HTR-8/SVneo (cell line): ENCODE data around the gene DDC.
A peak's percentile ranks its signal among the peaks of the same experiment; 100 is the strongest.

Experiments used
- DNase-seq: peaks from one replicate; pipeline ENCODE4 v3.0.0; 2011; ENCODE audit warnings: low spot score, mixed read lengths; ENCODE audit not compliant: insufficient read length
- FAIRE-seq: peaks from 2 replicates; lab custom pipeline; 2011; peaks lifted over from hg19 to GRCh38; lab: Jason Lieb, UNC

DDC gene

DNA sequence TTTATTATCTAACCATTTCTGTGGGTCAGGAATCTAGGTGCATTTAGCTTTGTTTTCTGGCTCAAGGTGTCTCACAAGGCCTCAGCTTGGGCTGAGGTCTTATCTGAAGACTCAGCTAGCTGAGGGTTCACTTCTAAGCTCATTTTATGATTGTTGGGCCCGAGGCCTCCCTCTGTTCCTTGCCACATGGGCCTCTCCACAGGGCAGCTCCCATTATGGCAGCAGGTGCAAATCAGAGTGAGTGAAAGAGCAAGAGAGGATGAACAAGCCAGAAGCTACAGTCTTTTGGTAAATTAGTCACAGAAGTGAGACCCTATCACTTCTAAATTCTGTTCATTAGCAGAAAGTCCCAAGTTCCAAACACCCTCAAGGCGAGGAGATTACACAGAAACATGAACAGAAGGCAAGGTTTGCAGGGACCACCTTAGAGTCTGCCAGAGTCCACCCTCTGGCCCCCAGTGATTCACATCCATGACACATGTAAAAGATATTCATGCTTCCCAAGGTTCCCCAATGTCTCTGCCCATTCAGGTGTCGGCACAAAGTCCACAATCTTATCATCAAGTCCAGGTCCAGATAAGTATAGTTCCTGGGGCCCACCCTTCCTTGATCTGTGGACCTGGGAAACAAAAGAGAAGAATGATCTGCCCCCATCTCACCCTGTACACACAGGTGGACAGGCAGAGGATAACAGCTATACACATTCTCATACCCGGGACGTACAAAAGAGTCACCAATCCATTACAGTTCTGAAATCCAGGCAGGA, 138.7 kb downstream of the DDC start:
- no peak for FAIRE-seq
- DNase-seq = no peak

DNA sequence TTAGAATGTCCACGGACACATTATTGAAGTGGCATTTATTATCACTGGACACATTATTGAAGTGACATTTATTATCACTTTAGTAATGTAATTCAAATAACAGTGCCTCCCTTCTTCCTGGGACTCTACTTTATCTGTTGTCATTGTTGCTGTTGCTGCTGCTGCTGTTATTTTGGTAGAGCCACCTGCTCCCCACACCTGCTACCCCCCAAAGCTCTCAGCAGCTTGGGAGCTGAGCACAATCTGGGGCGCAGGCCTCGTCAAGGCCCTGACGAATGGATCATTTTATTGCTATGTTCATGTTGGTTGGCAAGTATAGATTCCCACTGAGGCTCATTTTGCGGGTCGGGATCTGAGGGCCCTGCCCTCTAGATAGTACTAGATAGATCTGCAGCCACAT, 139.9 kb downstream of the DDC start:
- DNase-seq (no peak), FAIRE-seq (no peak)

DNA sequence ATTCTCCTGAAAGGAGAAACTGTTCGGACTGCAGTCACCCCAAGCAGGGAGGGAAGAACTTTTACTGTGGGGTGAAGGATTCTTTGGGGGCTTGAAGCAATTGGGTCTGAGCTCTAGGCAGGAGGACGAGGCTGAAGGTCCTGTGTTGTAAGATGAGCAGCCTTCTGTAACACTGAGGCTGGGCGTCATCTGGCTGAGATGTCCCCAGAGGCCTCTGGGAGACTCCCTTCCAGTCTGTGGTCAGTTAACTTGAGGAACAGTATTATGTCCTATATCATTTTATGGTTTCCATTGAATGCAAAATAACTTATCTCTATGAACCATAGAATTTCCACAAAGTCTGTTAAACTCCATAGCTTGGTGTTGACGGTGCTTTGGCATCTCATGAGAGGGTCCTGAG, 141.3 kb downstream of the DDC start:
- DNase-seq = no peak

DNA sequence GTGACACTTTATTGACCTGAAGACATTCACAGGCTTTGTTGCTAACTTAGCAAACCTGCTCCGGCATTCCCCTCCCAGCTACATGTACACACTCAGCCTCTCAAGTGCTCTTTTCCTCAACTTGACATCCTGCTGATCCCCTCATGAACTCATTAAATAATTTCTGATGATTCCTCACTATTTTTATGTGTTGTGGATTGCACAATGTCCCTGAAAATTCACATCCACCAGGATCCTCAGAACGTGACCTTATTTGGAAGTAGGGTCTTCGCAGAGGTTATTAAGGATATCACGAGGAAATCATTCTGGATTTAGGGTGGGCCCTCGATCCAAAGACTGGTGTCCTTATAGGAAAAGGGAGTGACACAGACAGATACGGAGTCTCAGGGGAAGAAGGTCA, 142.3 kb downstream of the DDC start:
- DNase-seq (no peak), FAIRE-seq (no peak)

More for the DNA sequence above, 141.3 kb downstream of the DDC start:
- no peak for FAIRE-seq

DNA sequence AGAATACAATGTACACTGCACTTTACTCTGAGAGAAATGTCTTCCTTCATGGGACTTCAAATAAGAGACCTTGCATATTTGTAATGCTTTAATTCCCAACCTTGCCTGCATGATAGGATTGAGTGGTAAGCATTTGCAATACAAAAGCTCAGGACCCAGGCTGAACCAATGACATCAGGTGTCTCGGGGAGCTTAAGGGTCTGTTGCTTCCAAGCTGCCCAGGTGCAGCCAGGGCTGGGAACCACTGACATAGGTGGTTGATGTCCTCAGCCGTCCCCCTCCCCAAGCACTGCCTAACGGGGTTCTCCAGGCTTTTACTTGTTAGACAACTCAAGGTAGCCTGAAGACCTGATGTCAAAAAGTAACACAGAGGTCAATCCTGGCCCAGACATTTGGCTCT, 144.2 kb downstream of the DDC start:
- FAIRE-seq (no peak), DNase-seq (no peak)

DNA sequence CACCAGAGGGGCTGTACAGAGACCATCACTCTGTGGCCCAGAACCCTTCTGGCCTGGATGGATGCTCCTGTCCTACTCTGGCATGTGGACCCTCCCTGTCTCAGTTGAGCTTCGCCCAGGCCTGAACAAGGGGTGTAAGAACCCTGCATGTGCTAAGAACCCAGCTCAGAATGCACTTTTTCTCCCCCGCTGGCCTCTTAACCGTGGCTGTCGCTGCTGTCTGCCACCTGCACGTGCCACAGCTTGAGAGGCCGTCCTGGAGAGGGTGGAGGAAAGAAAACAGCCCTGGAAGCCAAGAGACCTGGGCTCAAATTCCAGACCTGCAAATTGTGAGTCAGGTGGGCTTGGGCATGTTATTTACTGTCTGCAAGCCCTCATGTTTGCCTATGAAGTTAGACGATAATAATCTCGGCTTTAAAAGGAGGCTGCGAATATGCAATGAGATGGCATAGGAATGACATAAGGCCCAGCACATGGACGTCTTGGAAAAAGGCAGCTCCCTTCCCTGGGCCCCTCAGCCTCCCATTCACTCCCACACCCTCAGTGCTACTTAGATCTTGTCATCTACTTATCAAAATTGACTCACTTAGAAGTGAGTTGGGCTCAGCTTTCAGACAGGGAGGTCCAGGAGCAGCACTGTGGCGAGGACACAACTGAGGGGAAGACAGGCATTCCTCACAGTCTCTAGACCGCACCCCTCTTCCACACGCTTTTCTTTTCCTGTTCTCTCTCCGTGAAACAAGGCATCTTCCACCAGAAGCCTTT, 146.5 kb downstream of the DDC start:
- no peak for FAIRE-seq
- DNase-seq = no peak

DNA sequence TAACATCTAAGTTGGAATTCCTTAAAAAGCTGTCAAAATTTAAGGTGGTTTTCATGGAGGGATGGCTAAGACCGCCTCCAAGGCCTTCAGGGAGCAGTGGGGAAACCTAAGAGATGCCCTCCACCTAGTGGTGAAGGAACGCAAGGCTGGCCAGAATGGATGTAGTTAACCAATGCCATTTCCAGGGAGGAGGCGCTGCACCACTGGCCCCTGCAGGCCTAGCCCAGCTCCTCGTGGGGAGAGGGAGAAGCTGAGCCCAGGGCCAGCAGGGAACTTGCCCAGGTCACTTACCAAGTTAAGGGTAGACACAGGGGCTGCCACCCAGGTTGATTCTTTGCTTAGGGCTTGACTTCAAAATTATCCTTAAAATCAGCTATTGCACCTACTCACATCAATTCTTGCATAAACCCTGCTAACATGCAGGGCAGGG, 147.1 kb downstream of the DDC start:
- FAIRE-seq (no peak), DNase-seq (peak; percentile 54)

DNA sequence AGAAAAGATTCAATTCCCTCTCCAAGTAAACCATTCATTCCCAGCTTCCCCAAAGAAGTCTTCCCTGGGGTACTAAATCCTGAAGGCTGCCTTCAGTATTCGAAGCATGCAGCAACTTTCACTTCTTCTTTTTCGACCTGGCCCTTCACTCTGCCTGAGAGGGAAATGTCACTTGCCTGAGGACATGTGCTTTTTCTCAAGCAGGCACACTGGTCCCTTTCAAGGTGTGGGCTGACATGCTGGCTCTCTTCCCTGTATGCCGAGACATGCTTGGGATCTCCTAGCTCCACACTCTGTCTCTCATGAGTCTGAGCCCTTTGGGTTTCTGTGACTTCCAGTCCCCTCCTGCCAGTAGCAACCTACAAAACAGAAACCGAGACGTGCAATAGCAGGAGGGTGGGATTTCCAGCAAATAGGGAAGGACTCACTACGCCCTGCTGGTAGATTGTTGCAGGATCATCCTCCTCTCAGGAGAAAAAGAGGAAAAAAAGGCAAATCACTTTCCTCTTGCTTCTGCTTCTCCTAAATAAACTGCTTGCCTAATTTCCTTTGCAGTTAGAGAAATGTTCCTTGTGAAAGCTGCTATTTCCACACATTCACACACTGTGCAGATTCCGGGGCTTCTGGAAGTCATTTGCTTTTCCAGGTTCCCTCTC, 148.6 kb downstream of the DDC start:
- FAIRE-seq (no peak), DNase-seq (no peak)

DNA sequence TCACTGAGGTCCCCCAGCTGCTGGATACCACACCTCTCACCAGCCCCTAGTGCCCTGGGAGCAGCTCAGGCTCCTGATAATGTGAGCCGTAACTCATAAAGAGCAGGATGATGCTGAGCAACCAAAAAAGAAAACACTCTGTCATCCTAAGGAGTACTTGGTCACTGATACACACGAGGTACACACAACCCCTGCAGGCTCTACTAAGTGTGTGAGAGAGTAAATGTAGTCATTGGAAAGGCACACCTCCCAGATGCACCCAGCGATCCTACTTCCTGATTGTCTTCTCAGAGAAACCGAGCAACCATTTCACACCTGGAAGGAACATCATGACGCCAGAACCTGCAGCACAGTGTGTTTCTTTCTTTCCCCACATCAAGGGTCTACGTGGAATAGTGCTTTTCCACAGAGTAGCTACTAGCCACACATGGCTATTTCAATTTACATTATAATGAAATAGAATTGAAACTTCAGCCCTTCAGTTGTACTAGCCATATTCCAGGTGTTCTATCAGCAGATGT, 149.3 kb downstream of the DDC start:
- DNase-seq = no peak
- no peak for FAIRE-seq

DNA sequence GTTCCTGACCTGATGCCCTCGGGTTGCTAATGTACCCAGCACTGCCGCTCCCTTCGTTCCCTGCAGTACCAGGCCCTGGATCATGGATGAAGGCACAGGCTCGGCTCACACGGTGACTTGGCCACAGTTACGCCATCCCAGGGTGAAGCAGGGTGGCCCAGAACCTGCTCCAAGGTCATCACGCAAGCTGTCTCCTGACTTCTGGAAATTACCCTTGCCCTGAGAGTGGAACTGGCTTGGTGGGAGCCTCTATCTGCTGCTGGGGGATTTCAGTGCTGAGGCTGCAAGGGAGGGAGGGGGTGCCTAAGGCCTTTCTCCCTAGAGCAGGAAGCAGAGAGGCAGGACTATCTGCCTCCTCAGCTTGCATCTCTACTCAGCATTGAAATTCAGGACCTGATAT, 151.6 kb downstream of the DDC start:
- DNase-seq (no peak), FAIRE-seq (no peak)

DNA sequence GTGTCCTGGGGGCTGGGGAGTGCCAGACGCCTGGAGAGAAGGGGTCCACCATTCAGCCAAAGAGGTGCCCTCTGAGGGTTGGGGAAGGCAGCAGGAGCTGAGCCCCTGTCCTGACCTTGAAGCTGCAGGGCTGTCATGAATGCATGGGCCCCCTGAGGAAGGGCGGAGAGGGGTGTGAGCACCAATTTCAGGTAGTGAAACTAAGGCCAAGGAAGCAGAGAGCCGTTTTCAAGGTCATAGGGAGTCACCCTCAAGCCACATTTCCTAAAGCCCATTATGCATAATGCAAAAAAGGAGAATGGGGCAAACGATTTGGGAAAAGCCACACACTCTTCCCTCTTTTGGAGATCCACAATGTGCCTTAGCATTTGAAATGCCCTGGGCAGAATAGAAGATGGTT, 152.2 kb downstream of the DDC start:
- DNase-seq (no peak), FAIRE-seq (no peak)

DNA sequence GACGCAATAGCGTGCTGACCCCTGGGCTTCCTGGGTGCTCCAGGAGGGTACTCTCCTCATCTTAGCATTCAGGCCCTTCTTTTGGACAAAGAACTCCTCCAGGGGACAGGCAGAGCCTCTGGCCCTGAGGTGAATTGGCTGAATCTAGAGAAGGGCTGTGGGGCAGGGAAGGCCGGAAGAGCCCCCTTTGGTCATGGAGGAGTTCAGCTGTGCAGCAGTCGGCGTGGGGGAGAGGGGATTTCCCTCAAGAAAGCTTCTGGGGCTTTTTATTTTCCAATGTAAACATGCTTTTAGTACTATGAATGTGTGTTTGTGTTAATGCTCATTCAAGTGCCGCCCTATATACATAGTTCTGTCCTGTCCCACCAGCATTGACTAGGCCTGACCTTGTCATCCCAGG, 153.9 kb downstream of the DDC start:
- FAIRE-seq = no peak
- no peak for DNase-seq

DNA sequence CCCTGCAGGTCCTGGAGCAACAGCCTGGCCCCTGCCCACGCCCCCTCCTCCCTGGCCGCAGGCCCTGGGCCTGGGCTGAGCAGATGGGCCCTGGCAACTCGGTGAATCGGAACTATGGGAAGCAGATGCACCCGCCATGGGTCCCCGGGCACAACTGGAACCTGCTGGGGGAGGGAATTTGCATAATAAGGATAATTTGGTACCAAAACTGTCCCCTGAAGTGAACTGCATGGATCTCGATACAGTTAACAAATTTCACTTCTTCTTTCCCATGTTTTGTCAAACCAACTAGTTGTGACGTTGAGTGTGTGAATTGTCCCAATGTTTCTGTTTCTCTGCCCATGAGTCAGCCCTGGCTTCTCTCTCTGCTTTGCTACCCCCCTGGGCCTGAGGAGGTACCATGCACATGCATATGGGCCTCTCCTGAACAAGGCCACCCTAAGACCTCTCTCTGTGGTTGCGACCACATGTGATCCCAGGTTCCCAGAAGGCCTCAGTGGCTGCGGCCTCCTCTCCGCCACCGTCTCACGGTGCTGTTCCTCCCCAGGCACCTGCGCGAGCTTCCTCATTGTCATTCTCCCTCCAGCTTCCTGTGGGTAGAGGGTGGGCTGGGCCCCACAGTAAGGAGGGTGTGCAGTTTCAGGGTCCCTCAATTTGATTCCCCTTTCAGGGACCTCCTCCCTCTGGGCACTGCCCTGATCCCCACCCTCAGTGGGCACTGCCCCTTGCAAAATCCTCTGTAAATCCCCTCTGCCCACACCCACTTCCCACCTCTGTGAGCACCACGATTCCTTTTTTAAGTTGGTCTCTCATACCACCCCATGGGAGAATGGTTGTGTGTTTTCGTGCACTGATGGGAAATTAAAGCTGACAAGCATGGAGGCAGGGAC, 155.1 kb downstream of the DDC start:
- DNase-seq = no peak
- no peak for FAIRE-seq
